KMS-11 (cell line): ENCODE measurements around the gene PKD1.

Experiments
- H2AFZ ChIP-seq: fragments of 200-600 bp; sonication (generic); 2 replicates; pipeline ENCODE4 v1.6.1; 2016; ENCODE audit warnings: antibody characterized with exemption, mixed run types, low read depth
- H3K27ac ChIP-seq: fragments of 200-600 bp; sonication (generic); 2 replicates; pipeline ENCODE4 v1.6.1; 2016; ENCODE audit warnings: mild to moderate bottlenecking, mixed run types
- H3K27me3 ChIP-seq: fragments of 200-600 bp; sonication (generic); 2 replicates; pipeline ENCODE4 v1.6.1; 2017; ENCODE audit warnings: mild to moderate bottlenecking, low read depth, mixed run types, moderate library complexity; ENCODE audit not compliant: insufficient read depth
- H3K36me3 ChIP-seq: fragments of 200-600 bp; sonication (generic); 2 replicates; pipeline ENCODE4 v1.6.1; 2017; ENCODE audit warnings: mild to moderate bottlenecking, mixed run types; ENCODE audit not compliant: insufficient read depth
- H3K4me1 ChIP-seq: fragments of 200-600 bp; sonication (generic); 2 replicates; pipeline ENCODE4 v1.6.1; 2016; ENCODE audit warnings: mild to moderate bottlenecking, low read depth, mixed run types; ENCODE audit not compliant: poor library complexity, severe bottlenecking
- H3K4me2 ChIP-seq: fragments of 200-600 bp; sonication (generic); 2 replicates; pipeline ENCODE4 v1.7.0; 2016; ENCODE audit warnings: mild to moderate bottlenecking, mixed run types
- H3K4me3 ChIP-seq: fragments of 200-600 bp; sonication (generic); IDR thresholded peaks from 2 replicates; pipeline ENCODE4 v1.6.1; 2017; ENCODE audit warnings: low read depth, low read length, mixed read lengths; ENCODE audit not compliant: insufficient read depth
- H3K79me2 ChIP-seq: fragments of 200-600 bp; sonication (generic); 2 replicates; pipeline ENCODE4 v1.6.1; 2016; ENCODE audit warnings: low read depth, mixed run types; ENCODE audit not compliant: insufficient read depth
- H3K9ac ChIP-seq: fragments of 200-600 bp; sonication (generic); 2 replicates; pipeline ENCODE4 v1.6.1; 2016; ENCODE audit warnings: mild to moderate bottlenecking, mixed run types
- H4K20me1 ChIP-seq: fragments of 200-600 bp; sonication (generic); 2 replicates; pipeline ENCODE4 v1.6.1; 2016; ENCODE audit warnings: mild to moderate bottlenecking, mixed run types; ENCODE audit not compliant: insufficient read depth
- CTCF ChIP-seq: fragments of 200-600 bp; sonication (generic); conservative IDR thresholded peaks from 2 replicates; pipeline ENCODE4 v1.6.1; 2017; ENCODE audit warnings: low read depth, mild to moderate bottlenecking, antibody characterized with exemption, low read length, moderate library complexity, mixed read lengths

Gene PKD1

GRCh38 chr16:2062801-2063200 is 72.9 kb downstream of the PKD1 start:
- no peak for TF ChIP-seq CTCF
- Histone ChIP-seq H3K4me2 (no peak overlapping the region), H3K27me3 (no peaks in the 10 kb centered on the region), H3K9ac (no peak overlapping the region), H3K27ac (no peak overlapping the region), H3K4me3 (no peak overlapping the region), H3K4me1 (no peaks in the 10 kb centered on the region), H2AFZ (no peak overlapping the region), H4K20me1 (no peaks in the 10 kb centered on the region), H3K79me2 (no peaks in the 10 kb centered on the region), H3K36me3 (peaks cover 4% of the 10 kb centered on the region; the same call in 1 of the 2 replicates)

- TF ChIP-seq CTCF = no peak
- no peak overlapping the region for H3K9ac ChIP-seq
- no peak overlapping the region for H3K4me3 ChIP-seq
- H3K36me3 ChIP-seq = peaks cover 4% of the 10 kb centered on the region; the same call in 1 of the 2 replicates
- no peak overlapping the region for H3K4me2 ChIP-seq
- H3K27me3 ChIP-seq = no peaks in the 10 kb centered on the region
- H3K4me1 ChIP-seq = no peaks in the 10 kb centered on the region
- no peak overlapping the region for H2AFZ ChIP-seq
- no peak overlapping the region for H3K27ac ChIP-seq
- no peaks in the 10 kb centered on the region for H4K20me1 ChIP-seq
- H3K79me2 ChIP-seq = no peaks in the 10 kb centered on the region
These were observed 74.2 kb downstream of the PKD1 start for GRCh38 chr16:2061526-2061925.

GRCh38 chr16:2061023-2061422 is 74.7 kb downstream of the PKD1 start:
- no peak overlapping the region for H3K27ac ChIP-seq
- TF ChIP-seq CTCF = no peak
- H3K36me3 ChIP-seq = peaks cover under 1% of the 10 kb centered on the region; the same call in 1 of the 2 replicates
- no peak overlapping the region for H3K9ac ChIP-seq
- no peaks in the 10 kb centered on the region for H3K79me2 ChIP-seq
- no peaks in the 10 kb centered on the region for H3K27me3 ChIP-seq
- no peak overlapping the region for H3K4me2 ChIP-seq
- H3K4me1 ChIP-seq = no peaks in the 10 kb centered on the region
- H3K4me3 ChIP-seq = no peak overlapping the region
- no peak overlapping the region for H2AFZ ChIP-seq
- H4K20me1 ChIP-seq = no peaks in the 10 kb centered on the region

- no peak overlapping the region for H3K4me2 ChIP-seq
These were observed 75.4 kb downstream of the PKD1 start for GRCh38 chr16:2060346-2060745.

More at GRCh38 chr16:2060346-2060745, 75.4 kb downstream of the PKD1 start:
- Histone ChIP-seq H3K27me3 (no peaks in the 10 kb centered on the region), H3K9ac (no peak overlapping the region), H3K79me2 (no peaks in the 10 kb centered on the region), H3K4me1 (no peaks in the 10 kb centered on the region), H3K4me3 (no peak overlapping the region), H4K20me1 (no peaks in the 10 kb centered on the region), H3K27ac (no peak overlapping the region), H3K36me3 (no peaks in the 10 kb centered on the region), H2AFZ (no peak overlapping the region)
- no peak for TF ChIP-seq CTCF
